Activated CD4-positive, alpha-beta T cell treated with anti-CD3 and anti-CD28 coated beads, Interleukin-2, amount 50 U/mL, for 16 hours (primary cell): ENCODE results near the gene GMDS.

Source experiments
- DNase-seq: peaks from one replicate; pipeline ENCODE4 v3.0.0-alpha.2; 2020

GMDS gene

DNA sequence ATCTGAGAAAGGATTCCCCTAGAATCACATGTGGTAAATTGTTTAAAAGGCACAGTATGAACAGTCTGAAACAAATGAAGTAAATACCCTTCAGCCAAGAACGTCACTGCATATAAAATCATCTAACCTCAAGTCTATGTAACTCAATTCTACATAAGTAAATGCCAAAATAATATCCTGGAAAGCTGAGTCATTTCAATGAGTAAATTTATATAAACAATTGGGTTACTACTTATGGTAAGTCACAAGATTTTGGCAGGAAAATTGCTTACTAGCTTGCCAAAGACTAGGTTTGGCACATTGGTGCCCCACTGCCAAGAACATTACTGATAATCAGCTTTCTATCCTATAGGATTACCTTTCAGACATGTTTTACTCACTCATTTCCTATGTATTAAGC lies 8.4 kb downstream of the GMDS start:
- no peak for DNase-seq

DNA sequence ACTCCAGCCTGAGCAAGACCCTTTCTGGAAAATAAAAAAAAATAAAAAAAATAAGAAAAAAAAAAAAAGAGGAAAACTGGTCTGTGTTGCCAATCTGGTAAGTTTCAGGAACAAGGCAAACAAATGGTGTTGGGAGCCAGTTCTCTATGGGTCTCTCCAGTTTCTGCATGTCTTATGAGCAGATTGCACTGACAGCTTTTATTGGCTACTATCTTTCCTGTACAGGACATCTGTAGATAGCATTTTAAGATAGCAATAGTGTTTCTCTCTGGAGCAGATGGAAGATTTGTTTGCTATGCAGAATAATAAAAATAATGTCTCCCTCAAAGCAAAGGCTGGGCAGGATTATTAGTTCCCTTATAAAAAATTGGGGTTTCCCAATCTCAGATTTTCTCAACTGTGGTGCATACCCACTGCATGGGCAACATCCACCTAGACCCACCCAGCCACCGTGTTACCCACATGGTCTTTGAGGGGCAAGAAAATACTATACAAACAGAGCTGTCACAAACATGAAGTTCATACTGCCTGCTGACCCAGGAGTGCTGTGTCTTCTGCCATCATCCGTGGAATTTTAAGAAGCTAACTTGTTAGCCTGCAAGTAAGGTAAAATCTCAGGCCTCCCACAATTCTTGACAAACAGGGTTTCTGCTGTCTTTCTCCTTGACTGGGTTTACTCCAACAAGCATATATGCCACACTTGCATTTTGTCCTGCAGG lies 9.5 kb downstream of the GMDS start:
- DNase-seq = no peak

DNA sequence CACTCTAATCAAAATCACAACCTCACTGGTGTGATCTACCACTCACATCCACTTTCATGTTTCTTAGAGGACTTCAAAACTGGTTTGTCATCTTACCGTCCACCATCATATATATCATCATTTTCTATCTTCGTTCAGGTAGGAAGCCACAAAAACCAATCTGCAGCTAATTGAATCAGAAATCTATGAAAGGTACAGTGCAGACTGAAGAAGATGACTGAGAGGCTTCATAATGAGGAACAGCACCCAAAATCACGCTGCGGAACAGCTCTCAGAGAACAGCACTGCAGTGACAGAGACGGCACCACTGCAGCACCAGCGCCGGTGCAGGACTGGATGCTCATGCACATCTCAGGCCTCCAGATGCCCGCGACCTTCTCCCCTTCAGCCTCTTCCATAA lies 13.0 kb downstream of the GMDS start:
- DNase-seq = no peak

DNA sequence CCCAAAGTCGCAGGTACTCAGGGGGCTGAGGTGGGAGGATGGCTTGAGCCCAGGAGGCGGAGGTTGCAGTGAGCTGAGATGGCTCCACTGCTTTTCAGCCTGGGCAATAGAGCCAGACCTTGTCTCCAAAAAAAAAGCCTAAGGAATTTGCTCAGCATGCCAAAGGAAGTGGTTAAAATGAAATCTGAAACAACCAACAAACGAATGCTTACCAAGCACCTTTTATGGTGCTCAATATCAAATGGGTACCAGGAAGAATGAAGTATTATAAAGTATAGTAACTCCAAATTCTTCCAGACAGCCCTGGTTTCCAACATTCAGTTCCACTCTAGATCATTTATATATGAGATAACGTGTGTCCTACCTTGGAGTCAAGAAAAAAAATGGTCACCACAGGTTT lies 14.0 kb downstream of the GMDS start:
- DNase-seq = no peak

DNA sequence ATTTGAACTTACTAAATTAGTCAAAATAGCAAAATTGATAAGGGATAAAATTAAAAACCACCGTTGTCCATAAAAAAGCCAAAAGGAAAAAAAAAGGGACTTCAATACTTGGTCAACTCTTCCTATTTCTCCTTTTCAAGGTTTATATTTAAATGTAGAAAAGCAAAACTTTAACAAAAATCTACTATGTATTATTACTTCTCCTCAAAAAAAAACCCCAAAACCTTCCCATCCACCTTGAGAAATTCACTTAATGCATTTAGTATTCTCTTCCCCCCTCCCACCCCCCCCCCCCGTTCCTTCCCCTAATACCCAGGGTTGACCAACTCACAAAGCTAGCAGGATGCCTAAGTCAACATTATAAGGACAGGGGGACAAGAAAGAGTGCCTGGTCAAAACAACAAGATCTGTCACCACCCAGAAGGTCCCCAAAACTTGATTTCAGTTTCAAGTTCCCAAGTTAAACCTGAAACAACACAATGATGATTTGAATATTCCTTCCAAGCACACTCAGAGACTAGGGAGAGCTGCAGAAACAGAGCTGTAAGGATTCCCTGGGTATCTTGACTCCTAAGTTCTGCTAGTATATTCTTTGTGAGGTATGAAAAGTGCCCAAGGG lies 14.6 kb downstream of the GMDS start:
- DNase-seq = no peak

DNA sequence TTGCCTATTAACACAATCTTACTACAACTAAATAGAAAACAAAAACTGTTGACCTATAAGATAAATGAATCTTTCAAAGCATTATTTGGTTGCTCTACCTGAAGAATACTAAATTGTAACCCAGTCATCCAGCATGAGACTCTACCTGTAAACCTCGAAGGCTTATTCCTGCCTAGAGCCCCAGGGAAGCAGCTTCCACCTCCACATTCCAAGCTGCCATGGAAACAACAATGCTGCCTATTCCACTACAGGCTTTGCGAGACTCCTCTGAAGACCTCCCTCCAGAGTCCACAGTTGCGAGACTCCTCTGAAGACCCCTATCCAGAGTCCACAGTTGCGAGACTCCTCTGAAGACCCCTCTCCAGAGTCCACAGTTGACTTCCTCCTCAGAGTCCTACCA lies 15.7 kb downstream of the GMDS start:
- DNase-seq = no peak

DNA sequence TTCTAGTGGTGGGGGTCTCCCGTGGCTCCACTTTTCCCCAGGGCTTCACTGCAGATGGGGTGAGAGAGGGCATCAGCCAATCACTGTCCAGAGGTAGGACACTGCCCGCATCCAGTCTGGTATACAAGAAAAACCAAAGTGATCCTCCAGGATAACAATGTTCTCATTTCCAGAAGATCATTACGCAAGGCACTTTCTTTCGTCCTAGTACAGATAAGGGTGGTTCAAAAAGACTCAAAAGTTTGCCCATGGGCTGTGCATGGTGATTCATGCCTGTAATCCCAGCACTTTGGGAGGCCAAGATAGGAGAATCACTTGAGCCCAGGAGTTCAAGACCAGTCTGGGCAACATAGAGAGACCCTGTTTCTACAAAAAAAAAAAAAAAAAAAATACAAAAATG lies 16.4 kb downstream of the GMDS start:
- no peak for DNase-seq

DNA sequence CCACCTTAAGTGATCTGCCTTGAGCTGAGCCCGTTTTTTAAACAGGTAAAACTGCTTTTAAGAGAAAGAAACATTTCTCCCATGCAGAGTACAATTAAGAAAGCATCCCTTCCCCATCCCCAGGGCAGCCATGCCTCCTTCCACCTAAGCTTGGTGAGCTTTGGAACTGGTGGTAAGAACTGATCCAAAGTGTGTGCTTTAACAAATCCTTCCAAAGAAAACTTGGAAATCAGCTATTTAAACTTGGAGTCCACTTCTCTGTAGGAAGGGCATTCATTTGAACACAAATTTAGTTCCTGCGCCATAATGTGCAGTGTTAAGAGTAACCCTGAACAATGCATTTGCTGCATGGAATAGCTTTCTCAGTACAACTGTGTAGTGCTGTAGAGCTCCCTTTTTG lies 17.0 kb downstream of the GMDS start:
- DNase-seq = no peak

DNA sequence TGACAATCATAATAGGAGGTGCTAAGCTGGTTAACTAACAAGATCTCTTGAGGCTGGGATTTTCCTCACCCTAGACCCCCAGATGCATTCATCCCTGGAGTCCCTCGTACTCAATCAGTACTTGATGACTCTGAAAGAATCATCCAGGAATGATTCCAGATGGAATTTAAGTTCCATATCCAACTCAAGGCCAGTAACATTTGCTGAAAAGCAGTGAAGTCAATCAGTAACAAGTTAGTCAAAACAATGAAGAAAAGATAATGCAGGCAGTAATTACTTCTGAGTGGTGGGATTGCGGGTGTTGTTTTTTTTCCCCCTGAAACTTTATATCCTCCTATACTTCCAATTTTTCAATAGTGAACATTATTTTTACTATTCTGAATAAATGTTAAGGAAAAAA lies 18.6 kb downstream of the GMDS start:
- DNase-seq = no peak

DNA sequence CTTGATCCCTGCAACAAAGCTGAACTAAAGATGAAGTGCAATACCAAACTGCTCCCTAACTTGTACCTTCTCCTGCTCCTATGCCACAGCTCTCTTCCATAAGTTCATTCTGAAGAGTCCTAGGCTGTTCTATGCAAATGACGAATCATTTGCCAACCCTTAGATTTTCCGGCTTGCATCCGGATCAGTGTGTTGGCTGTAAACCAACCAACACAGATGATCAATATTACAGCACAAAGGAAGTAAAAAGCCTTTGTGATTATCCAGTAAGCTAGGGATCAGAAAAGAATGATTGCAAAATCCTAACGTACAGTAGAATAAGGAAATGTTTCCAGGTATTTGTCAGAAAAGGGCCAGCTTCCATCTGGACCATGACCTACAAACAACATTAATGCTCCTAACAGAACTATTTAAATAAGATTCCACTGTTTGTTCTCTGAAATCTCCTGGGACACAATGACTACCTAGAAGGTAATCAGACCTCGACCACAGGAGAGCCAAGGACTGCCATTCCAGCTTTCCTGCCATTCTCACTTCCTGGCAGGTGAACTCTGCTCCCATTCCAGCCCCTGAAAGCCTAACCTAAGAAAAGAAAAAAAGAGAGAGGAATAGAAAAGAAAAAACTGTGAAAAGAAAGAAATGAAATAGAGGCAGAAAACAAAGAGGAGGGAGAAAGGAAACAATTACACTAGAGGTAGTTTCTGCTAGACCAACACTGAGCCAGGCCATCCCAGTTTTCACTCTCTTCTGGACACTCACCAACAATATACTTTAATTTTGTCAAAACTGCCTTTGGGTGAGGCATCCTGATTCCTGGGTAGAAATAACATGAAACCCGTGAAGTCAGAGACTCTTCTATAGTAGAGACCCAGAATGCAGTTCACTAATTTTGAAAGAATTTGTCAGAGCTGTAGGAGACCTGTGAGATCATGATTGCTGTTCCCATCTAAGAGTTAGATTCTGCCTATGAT lies 19.7 kb downstream of the GMDS start:
- DNase-seq = no peak

DNA sequence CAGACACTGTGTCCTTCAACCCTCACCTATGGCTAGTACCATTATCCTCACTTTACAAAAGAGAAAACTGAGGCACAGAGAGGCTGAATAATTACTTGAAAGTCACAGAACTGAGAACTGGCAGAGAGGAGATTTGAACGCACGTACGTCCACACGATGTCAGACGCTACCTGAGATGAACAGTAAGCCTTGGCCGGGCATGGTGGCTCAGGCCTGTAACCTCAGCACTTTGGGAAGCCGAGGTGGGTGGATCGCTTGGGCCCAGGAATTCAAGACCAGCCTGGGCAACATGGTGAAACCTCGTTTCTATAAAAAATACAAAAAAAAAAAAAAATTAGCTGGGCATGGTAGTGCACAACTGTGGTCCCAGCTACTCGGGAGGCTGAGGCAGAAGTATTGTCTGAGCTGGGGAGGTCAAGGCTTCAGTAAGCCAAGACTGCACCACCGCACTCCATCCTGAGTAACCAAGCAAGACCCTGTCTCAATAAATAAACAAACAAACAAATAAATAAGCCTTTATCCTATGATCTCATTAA lies 20.5 kb downstream of the GMDS start:
- DNase-seq = no peak

DNA sequence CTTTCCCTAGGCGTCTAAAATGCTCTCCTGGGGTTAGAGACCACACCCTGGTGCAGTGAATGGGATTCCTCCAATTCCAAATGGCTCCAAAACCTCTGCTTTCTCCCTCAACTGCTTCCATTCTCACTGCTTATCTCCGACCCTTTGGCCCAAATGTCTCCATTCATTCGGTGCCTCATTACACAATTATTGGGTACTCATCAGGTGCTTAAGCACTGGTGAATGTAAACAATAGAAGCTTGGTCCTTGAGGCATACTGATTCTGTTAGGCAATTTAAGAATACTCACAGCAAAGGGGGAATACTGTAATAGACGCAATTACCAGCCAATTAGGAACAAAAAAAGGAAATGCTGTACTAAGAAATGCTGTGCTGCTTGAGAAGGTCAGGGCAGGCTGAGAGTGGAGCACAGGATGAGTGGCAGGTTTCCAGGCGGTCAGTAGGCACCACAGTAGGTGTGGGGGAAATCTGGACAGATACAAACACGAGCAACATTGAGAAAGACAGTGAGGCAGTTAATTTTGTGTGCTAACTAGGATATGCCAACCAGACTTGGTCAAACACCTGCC lies 23.0 kb downstream of the GMDS start:
- no peak for DNase-seq

DNA sequence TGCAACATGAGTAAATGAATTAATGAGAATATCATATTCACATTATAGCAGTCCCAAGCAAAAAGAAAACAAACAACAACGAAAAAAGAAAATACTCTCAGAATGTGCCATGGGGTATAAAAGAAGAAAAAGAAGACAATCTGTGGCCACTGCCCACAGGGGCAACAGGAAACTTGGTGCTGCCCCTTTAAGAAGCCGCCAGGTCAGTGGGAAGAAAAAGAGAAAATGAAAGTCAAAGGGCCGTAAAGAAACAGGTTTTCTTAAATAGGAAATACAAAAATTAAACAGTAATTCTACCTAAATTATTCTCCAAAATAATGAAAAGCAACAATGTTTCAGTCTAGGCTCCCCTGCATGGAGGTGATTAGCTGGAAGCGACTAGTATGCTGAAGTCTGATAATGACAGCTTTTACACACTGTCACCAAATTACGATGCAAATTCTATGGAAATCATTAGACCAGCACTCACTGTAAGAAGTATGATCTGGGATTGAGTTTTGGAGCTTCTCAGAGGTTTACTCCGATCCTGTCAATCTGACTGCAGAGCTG lies 23.6 kb downstream of the GMDS start:
- no peak for DNase-seq

DNA sequence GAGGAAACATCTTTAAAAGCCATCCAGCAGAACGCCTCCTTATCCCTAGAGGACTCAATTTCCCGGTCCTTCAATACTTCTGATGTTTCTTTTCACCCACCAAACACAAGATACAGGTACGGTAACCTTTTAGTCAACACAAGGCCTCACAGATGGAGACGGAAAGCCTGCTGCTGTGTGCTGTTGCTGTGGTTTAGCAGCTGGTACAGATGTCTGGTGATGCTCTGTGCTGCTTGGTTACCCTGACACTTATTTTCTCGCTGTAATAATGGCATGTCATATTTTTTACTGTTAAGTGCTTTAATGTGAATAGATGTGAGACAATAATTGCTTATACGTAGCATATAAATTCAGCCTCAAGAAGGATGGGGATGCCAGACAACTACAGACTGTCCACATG lies 25.3 kb downstream of the GMDS start:
- no peak for DNase-seq

DNA sequence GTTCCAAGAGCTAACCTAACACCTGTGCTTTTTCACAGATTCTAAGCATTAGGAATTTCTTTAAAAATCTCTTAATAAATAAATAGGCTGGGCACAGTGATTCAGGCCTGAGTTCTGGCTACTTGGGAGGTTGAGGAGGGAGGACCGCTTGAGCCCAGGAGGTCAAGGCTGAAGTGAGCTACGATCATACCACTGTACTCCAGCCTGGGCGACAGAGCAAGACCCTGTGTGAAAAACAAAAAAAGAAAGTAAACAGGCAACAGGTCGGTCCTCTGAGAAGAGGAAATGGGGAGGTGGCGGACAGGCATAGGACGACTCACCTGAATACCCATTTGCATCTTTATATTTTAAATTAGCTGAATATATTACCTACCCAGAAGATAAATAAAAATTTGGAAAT lies 26.5 kb downstream of the GMDS start:
- no peak for DNase-seq

DNA sequence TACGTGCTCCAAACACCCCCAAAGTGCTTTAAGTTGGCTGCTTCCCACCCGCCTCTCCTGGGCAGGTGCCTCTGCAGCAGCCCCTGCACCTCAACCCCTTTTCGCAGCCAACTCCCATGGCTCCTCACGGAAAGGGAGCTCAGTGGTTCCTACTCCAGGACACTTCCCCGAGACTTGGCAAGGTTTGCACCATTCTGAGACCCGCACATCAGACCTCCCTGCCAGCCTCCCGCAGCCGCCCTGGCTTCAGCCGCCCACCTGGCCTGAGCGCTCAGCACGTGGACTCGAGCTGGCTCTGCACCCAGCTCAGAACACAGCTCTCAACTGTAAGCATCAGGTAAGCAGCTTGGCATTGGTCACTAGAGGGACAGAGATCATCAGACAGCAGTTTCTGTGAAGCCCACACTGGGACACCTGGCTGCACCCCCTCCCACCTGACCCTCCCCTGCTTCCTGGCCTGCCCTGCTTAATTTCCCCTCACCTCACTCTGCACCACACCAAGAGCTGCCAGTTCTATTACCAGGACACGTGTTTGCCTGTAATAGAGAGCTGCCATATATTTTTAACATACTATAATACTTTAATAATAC lies 28.5 kb downstream of the GMDS start:
- no peak for DNase-seq

DNA sequence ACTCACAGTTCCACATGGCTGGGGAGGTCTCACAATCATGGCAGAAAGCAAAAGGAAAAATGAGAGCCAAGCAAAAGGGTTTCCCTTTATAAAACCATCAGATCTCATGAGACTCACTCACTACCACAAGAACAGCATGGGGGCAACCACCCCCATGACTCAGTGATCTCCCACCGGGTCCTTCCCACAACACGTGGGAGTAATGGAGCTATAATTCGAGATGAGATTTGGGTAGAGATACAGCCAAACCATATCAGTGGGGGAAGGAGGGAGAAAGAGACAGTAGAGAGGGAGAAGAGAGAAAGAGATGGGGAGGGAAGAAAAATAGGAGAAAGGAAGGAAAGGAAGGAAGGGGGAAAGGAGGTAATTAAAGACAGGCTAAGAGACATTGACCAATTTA lies 30.1 kb downstream of the GMDS start:
- no peak for DNase-seq

DNA sequence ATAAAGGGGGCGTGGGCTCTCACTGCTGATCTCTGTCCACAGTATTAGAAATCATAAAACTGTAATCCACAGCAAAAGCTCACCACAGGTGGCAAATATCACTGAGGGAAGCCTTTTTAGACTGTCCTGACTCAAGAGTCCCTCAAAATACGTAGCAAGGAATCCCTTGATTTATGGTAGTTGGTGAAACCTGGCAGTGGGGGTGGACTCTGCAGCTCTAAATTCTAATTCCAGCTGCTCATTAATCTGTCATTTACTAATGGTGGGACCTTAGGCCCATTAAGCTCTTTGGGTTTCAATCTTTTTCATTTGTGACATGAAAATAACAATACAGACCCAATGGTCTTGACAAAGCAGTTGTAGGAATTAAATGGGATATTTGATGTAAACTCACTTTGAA lies 32.3 kb downstream of the GMDS start:
- no peak for DNase-seq

DNA sequence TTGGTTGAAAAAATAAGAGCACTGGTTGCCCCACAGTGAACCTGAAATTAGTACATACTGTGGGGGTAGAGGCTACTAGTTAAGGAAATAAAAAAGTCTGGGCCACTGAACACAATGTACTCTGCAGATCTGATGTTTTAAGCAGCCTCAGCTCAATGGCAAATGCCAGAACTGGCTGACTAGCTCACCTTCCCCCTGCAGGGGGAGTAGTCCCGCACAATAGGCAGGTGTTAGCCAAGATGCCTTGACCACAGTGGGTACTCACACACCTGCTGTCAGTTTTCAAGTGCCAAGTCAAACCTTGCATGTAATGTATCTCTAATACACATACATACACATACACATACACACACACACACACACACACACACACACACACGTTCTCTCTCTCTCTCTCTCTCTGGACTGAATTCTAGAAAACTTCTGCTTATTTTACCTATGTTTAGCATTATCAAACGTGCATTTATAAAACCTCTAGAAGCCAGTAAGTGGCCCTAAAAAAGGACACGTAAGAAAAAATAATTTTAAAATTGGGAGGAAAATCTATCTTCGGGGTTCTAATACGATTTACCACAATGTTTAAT lies 36.1 kb downstream of the GMDS start:
- DNase-seq = peak; percentile 41

DNA sequence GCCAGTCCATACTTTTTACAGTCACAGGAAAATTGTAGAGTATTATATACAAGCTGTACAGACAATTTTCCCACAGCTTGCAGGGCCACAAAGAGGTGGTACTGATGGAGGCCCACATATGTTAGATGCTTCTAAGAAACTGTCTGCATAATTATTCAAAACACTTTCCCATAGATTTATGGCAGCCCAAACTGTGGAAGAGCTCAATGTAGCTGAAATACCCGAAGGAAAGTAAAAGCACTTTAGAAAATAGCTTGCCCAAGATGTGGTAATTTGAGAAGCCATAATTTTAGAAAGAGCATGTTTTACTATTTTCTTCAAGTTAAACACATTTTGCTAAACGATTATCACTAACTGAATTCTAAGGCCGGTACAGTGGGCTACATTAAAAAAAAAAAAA lies 36.9 kb downstream of the GMDS start:
- DNase-seq = no peak

DNA sequence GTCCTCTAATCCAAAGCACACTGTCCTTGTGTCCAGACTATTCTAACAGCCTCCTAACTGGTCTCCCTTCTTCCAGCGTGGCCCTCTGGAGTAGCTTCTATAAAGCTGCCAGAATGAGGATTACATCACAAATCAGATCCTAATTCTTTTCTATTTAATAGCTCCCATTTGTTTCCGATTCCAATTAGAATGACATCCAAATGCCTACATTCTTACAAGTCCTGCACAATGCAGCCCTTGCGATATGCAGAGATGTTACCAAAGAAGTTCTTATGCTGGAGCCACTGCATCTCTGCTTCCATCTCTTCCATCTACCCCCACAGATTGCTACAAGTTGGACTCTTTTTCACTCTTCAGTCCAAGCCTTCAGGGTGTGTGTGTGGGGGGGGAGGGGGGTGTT lies 40.0 kb downstream of the GMDS start:
- DNase-seq = no peak

DNA sequence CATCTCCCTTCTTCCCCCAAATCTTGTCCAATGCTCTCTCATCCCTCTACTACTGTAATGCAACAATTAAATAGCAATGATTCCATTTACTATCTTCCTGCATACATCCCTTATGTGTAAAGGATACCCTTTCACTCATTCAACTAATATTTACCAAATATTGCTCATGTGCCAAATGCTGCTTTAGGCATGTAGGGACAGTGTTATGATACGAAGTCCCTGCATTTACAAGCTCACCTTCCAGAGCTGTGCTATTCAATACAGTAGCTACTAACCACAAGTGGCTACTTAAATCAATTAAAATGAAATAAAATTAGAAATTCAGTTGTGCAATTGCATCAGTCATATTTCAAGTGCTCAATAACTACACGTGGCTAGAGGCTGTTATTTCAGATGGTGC lies 41.1 kb downstream of the GMDS start:
- DNase-seq = no peak
